ENCODE data around the gene MAB21L2. TPM values are rescaled to one million over a fixed set of nuclear protein-coding genes. Genes with fewer than 3 reads are reported as not detected.

The MAB21L2 gene
- total and polyA plus RNA-seq, 2 experiments from 2014 or later, result 0.39 TPM; not detected in 1

DNA sequence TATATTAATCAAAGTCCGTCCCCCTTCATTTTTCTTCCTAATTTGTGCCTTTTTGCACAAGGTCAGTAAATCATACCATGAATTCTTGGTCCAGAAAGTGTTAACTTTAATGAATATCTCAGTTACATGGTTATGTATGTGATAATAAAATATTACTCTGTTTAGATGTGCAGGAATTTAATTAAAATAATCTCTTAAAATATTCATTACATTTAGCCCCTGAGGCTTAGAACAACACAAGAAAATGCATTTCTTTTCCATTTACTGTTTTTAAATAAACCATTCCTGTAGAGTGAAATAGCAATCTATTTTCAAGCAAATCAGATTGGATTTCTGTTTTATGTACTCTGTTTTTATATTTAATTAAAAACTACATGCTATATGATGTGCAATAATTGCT is 17.6 kb downstream of the MAB21L2 start:
- Histone ChIP-seq H3K4me1 (ENCODE audit: insufficient read depth) (no peaks in the 10 kb centered on the region), H3K27me3 (ENCODE audit: insufficient read depth) (no peaks in the 10 kb centered on the region), H3K4me3 (no peak overlapping the region), H3K36me3 (ENCODE audit: insufficient read depth) (no peaks in the 10 kb centered on the region), H3K79me2 (replicated peaks; ENCODE audit: insufficient read depth) (no peaks in the 10 kb centered on the region), H3K9me2 (ENCODE audit: insufficient read depth) (no peaks in the 10 kb centered on the region), H2AFZ (no peak overlapping the region), H4K20me1 (replicated peaks; ENCODE audit: insufficient read depth) (no peaks in the 10 kb centered on the region), H3K4me2 (no peak overlapping the region), H3F3A (replicated peaks; ENCODE audit: low read depth) (no peaks in the 10 kb centered on the region), H3K27ac (ENCODE audit: low read depth) (no peak overlapping the region)
- ATAC-seq (no peak), DNase-seq (ENCODE audit: low spot score) (no peak)
- Mint-ChIP-seq H3K4me3 (no peak overlapping the region), H3K27me3 (ENCODE audit: insufficient read depth, low read depth, poor library complexity) (no peaks in the 10 kb centered on the region), H3K36me3 (ENCODE audit: low read depth) (no peaks in the 10 kb centered on the region; the same call in 2 of the 3 replicates), H3K27ac (no peak overlapping the region), H3K9me3 (no peaks in the 10 kb centered on the region), H3K4me1 (peaks cover 2% of the 10 kb centered on the region; the same call in 2 of the 3 replicates)
- TF ChIP-seq ZNF114 (CRISPR knock-in tag; IDR thresholded peaks at IDR 0.05), result no peak
- no peak for TF ChIP-seq ZNF331 (CRISPR knock-in tag; IDR thresholded peaks at IDR 0.05; ENCODE audit: low read depth)
- TF ChIP-seq POLR2AphosphoS5 (IDR thresholded peaks at IDR 0.05; ENCODE audit: low read depth), result no peak

GRCh38 chr4:150600812-150601445 is 19.0 kb downstream of the MAB21L2 start:
- no peak overlapping the region for H3K4me3 Mint-ChIP-seq
- no peak overlapping the region for H3K27ac Mint-ChIP-seq
- Histone ChIP-seq H3K27ac (ENCODE audit: low read depth) (no peak overlapping the region), H4K20me1 (replicated peaks; ENCODE audit: insufficient read depth) (no peaks in the 10 kb centered on the region), H3K36me3 (ENCODE audit: insufficient read depth) (no peaks in the 10 kb centered on the region), H2AFZ (no peak overlapping the region), H3K4me2 (no peak overlapping the region), H3K4me3 (no peak overlapping the region), H3K9me2 (ENCODE audit: insufficient read depth) (no peaks in the 10 kb centered on the region), H3K27me3 (ENCODE audit: insufficient read depth) (no peaks in the 10 kb centered on the region), H3K4me1 (ENCODE audit: insufficient read depth) (no peaks in the 10 kb centered on the region), H3F3A (replicated peaks; ENCODE audit: low read depth) (no peaks in the 10 kb centered on the region), H3K79me2 (replicated peaks; ENCODE audit: insufficient read depth) (no peaks in the 10 kb centered on the region)
- no peaks in the 10 kb centered on the region for H3K9me3 Mint-ChIP-seq
- DNase-seq (ENCODE audit: low spot score) (no peak), ATAC-seq (no peak)
- H3K27me3 Mint-ChIP-seq (ENCODE audit: insufficient read depth, low read depth, poor library complexity), result no peaks in the 10 kb centered on the region
- no peak for TF ChIP-seq STAT1 (IDR thresholded peaks at IDR 0.05; ENCODE audit: unreplicated experiment)
- TF ChIP-seq, protein P1, sequence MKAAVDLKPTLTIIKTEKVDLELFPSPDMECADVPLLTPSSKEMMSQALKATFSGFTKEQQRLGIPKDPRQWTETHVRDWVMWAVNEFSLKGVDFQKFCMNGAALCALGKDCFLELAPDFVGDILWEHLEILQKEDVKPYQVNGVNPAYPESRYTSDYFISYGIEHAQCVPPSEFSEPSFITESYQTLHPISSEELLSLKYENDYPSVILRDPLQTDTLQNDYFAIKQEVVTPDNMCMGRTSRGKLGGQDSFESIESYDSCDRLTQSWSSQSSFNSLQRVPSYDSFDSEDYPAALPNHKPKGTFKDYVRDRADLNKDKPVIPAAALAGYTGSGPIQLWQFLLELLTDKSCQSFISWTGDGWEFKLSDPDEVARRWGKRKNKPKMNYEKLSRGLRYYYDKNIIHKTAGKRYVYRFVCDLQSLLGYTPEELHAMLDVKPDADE (IDR thresholded peaks at IDR 0.05), result no peak
- no peak for TF ChIP-seq EZH2phosphoT487 (IDR thresholded peaks at IDR 0.05; ENCODE audit: unreplicated experiment)
- TF ChIP-seq POLR2AphosphoS5 (IDR thresholded peaks at IDR 0.05; ENCODE audit: low read depth), result no peak
- TF ChIP-seq, protein P2, sequence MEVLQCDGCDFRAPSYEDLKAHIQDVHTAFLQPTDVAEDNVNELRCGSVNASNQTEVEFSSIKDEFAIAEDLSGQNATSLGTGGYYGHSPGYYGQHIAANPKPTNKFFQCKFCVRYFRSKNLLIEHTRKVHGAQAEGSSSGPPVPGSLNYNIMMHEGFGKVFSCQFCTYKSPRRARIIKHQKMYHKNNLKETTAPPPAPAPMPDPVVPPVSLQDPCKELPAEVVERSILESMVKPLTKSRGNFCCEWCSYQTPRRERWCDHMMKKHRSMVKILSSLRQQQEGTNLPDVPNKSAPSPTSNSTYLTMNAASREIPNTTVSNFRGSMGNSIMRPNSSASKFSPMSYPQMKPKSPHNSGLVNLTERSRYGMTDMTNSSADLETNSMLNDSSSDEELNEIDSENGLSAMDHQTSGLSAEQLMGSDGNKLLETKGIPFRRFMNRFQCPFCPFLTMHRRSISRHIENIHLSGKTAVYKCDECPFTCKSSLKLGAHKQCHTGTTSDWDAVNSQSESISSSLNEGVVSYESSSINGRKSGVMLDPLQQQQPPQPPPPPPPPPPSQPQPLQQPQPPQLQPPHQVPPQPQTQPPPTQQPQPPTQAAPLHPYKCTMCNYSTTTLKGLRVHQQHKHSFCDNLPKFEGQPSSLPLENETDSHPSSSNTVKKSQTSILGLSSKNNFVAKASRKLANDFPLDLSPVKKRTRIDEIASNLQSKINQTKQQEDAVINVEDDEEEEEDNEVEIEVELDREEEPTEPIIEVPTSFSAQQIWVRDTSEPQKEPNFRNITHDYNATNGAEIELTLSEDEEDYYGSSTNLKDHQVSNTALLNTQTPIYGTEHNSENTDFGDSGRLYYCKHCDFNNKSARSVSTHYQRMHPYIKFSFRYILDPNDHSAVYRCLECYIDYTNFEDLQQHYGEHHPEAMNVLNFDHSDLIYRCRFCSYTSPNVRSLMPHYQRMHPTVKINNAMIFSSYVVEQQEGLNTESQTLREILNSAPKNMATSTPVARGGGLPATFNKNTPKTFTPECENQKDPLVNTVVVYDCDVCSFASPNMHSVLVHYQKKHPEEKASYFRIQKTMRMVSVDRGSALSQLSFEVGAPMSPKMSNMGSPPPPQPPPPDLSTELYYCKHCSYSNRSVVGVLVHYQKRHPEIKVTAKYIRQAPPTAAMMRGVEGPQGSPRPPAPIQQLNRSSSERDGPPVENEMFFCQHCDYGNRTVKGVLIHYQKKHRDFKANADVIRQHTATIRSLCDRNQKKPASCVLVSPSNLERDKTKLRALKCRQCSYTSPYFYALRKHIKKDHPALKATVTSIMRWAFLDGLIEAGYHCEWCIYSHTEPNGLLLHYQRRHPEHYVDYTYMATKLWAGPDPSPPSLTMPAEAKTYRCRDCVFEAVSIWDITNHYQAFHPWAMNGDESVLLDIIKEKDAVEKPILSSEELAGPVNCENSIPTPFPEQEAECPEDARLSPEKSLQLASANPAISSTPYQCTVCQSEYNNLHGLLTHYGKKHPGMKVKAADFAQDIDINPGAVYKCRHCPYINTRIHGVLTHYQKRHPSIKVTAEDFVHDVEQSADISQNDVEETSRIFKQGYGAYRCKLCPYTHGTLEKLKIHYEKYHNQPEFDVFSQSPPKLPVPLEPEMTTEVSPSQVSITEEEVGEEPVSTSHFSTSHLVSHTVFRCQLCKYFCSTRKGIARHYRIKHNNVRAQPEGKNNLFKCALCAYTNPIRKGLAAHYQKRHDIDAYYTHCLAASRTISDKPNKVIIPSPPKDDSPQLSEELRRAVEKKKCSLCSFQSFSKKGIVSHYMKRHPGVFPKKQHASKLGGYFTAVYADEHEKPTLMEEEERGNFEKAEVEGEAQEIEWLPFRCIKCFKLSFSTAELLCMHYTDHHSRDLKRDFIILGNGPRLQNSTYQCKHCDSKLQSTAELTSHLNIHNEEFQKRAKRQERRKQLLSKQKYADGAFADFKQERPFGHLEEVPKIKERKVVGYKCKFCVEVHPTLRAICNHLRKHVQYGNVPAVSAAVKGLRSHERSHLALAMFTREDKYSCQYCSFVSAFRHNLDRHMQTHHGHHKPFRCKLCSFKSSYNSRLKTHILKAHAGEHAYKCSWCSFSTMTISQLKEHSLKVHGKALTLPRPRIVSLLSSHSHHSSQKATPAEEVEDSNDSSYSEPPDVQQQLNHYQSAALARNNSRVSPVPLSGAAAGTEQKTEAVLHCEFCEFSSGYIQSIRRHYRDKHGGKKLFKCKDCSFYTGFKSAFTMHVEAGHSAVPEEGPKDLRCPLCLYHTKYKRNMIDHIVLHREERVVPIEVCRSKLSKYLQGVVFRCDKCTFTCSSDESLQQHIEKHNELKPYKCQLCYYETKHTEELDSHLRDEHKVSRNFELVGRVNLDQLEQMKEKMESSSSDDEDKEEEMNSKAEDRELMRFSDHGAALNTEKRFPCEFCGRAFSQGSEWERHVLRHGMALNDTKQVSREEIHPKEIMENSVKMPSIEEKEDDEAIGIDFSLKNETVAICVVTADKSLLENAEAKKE (CRISPR knock-in tag; IDR thresholded peaks at IDR 0.05), result no peak
- TF ChIP-seq CREB1 (CRISPR knock-in tag; IDR thresholded peaks at IDR 0.05; ENCODE audit: low read depth), result no peak
- no peak for TF ChIP-seq CTCF (conservative IDR thresholded peaks at IDR 0.05; ENCODE audit: low read depth in 2 of 2)
- no peaks in the 10 kb centered on the region; the same call in 2 of the 3 replicates for H3K36me3 Mint-ChIP-seq (ENCODE audit: low read depth)
- peaks cover 2% of the 10 kb centered on the region; the same call in 2 of the 3 replicates for H3K4me1 Mint-ChIP-seq
